ENCODE results near the gene ZNF609. TPM values are rescaled to one million over a fixed set of nuclear protein-coding genes. Genes with fewer than 3 reads are reported as not detected.
A peak's percentile ranks its signal among the peaks of the same experiment; 100 is the strongest.

ZNF609 gene
- total RNA-seq, 1 donor: 20.6 TPM

- no peak overlapping the region for H2AFZ ChIP-seq (ENCODE audit: low read length)
- peak; percentile 50 for DNase-seq (ENCODE audit: insufficient read length, low spot score, missing footprints)
- H3K79me2 ChIP-seq (ENCODE audit: insufficient read depth, low read length): no peaks in the 10 kb centered on the region
- H4K20me1 ChIP-seq (ENCODE audit: insufficient read depth, low read length): no peaks in the 10 kb centered on the region
- H3K27me3 ChIP-seq (ENCODE audit: insufficient read depth, low read length): no peaks in the 10 kb centered on the region
- H3K4me1 ChIP-seq (ENCODE audit: insufficient read depth, low read length): peaks cover 23% of the 10 kb centered on the region
- H3K9me3 ChIP-seq (ENCODE audit: low read depth, low read length): no peaks in the 10 kb centered on the region
- TF ChIP-seq, protein P1, sequence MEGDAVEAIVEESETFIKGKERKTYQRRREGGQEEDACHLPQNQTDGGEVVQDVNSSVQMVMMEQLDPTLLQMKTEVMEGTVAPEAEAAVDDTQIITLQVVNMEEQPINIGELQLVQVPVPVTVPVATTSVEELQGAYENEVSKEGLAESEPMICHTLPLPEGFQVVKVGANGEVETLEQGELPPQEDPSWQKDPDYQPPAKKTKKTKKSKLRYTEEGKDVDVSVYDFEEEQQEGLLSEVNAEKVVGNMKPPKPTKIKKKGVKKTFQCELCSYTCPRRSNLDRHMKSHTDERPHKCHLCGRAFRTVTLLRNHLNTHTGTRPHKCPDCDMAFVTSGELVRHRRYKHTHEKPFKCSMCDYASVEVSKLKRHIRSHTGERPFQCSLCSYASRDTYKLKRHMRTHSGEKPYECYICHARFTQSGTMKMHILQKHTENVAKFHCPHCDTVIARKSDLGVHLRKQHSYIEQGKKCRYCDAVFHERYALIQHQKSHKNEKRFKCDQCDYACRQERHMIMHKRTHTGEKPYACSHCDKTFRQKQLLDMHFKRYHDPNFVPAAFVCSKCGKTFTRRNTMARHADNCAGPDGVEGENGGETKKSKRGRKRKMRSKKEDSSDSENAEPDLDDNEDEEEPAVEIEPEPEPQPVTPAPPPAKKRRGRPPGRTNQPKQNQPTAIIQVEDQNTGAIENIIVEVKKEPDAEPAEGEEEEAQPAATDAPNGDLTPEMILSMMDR (IDR thresholded peaks at IDR 0.05; ENCODE audit: extremely low read depth, low read depth, low read length): no peak
- H3K36me3 ChIP-seq (ENCODE audit: insufficient read depth, low read length): peaks cover 13% of the 10 kb centered on the region
- no peak overlapping the region for H3K4me2 ChIP-seq (ENCODE audit: insufficient read depth, low read length)
- no peak overlapping the region for H3K4me3 ChIP-seq (ENCODE audit: insufficient read depth, low read length)
- H3K27ac ChIP-seq (ENCODE audit: low read depth, low read length): no peak overlapping the region
Measured at GRCh38 chr15:64443016-64443415, 17.4 kb upstream of the ZNF609 start.

- H3K4me3 ChIP-seq (ENCODE audit: insufficient read depth, low read length): peak overlapping the region; percentile 0
Measured at GRCh38 chr15:64443747-64444621, 16.4 kb upstream of the ZNF609 start.

DNA sequence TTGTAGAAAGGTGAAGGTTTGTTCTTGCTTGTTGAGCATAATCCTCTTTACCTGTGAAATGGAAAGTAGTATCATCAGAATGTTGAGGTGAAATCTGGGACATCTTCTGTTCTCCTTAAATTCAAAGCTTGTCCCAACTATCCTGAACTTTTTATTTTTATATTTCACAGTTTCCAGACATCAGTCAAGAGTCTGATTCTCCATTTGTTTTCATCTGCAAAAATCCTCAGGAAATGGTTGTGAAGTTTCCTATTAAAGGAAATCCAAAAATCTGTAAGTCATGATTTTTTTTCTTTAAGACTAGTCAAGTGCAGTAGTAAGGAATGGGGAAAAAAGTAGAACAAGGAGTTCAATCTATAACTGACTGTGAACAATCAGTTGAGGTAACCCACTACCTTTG is 15.5 kb upstream of the ZNF609 start:
- Histone ChIP-seq H3K4me1 (ENCODE audit: insufficient read depth, low read length) (peaks cover 23% of the 10 kb centered on the region), H3K9me3 (ENCODE audit: low read depth, low read length) (no peaks in the 10 kb centered on the region), H3K27me3 (ENCODE audit: insufficient read depth, low read length) (no peaks in the 10 kb centered on the region), H3K4me3 (ENCODE audit: insufficient read depth, low read length) (no peak overlapping the region), H2AFZ (ENCODE audit: low read length) (no peak overlapping the region), H3K4me2 (ENCODE audit: insufficient read depth, low read length) (peak overlapping the region; percentile 38), H3K79me2 (ENCODE audit: insufficient read depth, low read length) (no peaks in the 10 kb centered on the region), H4K20me1 (ENCODE audit: insufficient read depth, low read length) (no peaks in the 10 kb centered on the region), H3K36me3 (ENCODE audit: insufficient read depth, low read length) (peaks cover 20% of the 10 kb centered on the region), H3K27ac (ENCODE audit: low read depth, low read length) (peak overlapping the region; percentile 11)
- TF ChIP-seq, protein P1 (IDR thresholded peaks at IDR 0.05; ENCODE audit: extremely low read depth, low read depth, low read length): no peak
- DNase-seq (ENCODE audit: insufficient read length, low spot score, missing footprints): no peak

More at GRCh38 chr15:64443747-64444621, 16.4 kb upstream of the ZNF609 start:
- Histone ChIP-seq H3K36me3 (ENCODE audit: insufficient read depth, low read length) (peaks cover 20% of the 10 kb centered on the region), H2AFZ (ENCODE audit: low read length) (no peak overlapping the region), H3K9me3 (ENCODE audit: low read depth, low read length) (no peaks in the 10 kb centered on the region), H3K79me2 (ENCODE audit: insufficient read depth, low read length) (no peaks in the 10 kb centered on the region), H4K20me1 (ENCODE audit: insufficient read depth, low read length) (no peaks in the 10 kb centered on the region), H3K4me1 (ENCODE audit: insufficient read depth, low read length) (peaks cover 23% of the 10 kb centered on the region), H3K27ac (ENCODE audit: low read depth, low read length) (peak overlapping the region; percentile 11), H3K4me2 (ENCODE audit: insufficient read depth, low read length) (peak overlapping the region; percentile 38), H3K27me3 (ENCODE audit: insufficient read depth, low read length) (no peaks in the 10 kb centered on the region)
- peak; percentile 73 for DNase-seq (ENCODE audit: insufficient read length, low spot score, missing footprints)
- TF ChIP-seq, protein P1 (IDR thresholded peaks at IDR 0.05; ENCODE audit: extremely low read depth, low read depth, low read length): no peak

GRCh38 chr15:64447536-64448315 is 12.7 kb upstream of the ZNF609 start:
- Histone ChIP-seq H3K36me3 (ENCODE audit: insufficient read depth, low read length) (peaks cover 17% of the 10 kb centered on the region), H4K20me1 (ENCODE audit: insufficient read depth, low read length) (no peaks in the 10 kb centered on the region), H3K4me3 (ENCODE audit: insufficient read depth, low read length) (no peak overlapping the region), H3K79me2 (ENCODE audit: insufficient read depth, low read length) (no peaks in the 10 kb centered on the region), H2AFZ (ENCODE audit: low read length) (no peak overlapping the region), H3K4me1 (ENCODE audit: insufficient read depth, low read length) (peaks cover 23% of the 10 kb centered on the region), H3K4me2 (ENCODE audit: insufficient read depth, low read length) (no peak overlapping the region), H3K9me3 (ENCODE audit: low read depth, low read length) (no peaks in the 10 kb centered on the region), H3K27ac (ENCODE audit: low read depth, low read length) (no peak overlapping the region), H3K27me3 (ENCODE audit: insufficient read depth, low read length) (no peaks in the 10 kb centered on the region)
- TF ChIP-seq, protein P1 (IDR thresholded peaks at IDR 0.05; ENCODE audit: extremely low read depth, low read depth, low read length): no peak
- no peak for DNase-seq (ENCODE audit: insufficient read length, low spot score, missing footprints)

All from osteoblast (primary cell).